GM12891 (cell line): Measurements from ENCODE around the gene RFC2.

Experiments
- POLR2AphosphoS5 ChIP-seq: IDR thresholded peaks from 2 replicates; pipeline ENCODE4 v1.6.1; 2011; ENCODE audit warnings: low read depth, low read length, control low read depth
- TAF1 ChIP-seq: IDR thresholded peaks from 2 replicates; pipeline ENCODE4 v1.6.1; 2011; ENCODE audit warnings: low read depth, low read length, control low read depth

GRCh38 chr7:74235518-74236268, 18.5 kb downstream of the RFC2 start:
- TF ChIP-seq POLR2AphosphoS5 (no peak), TAF1 (no peak)
